Cortex of kidney (tissue), 1 donor: Measurements from ENCODE around the gene WDR72.
"Not testable (repeated sequence)": the region's sequence is repeated elsewhere in the genome, so short reads cannot be mapped to it uniquely, and the experiment has no call there.

Experiments
- DNase-seq: peaks from one replicate; lab custom pipeline; 2025; lab: John Stamatoyannopoulos, UW

WDR72 gene

DNA sequence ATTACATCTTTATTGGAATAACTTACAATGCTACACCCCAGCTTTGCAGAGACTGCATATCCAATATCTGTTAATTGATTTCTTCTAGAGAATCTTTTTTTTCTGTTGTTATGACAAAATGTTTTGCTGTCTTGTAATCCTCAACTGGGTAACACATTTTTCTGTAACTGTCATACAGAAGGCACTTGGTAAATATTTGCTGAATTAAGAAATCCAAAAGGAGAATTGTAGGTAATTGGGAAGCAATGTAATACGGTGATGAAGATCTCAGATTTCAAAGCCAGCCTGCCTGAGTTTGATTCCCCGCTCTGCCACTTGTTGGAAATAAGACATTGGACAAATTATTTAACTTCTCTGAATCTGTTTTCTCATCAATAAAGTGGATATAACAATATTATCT, 169.1 kb downstream of the WDR72 start:
- no peak for DNase-seq

DNA sequence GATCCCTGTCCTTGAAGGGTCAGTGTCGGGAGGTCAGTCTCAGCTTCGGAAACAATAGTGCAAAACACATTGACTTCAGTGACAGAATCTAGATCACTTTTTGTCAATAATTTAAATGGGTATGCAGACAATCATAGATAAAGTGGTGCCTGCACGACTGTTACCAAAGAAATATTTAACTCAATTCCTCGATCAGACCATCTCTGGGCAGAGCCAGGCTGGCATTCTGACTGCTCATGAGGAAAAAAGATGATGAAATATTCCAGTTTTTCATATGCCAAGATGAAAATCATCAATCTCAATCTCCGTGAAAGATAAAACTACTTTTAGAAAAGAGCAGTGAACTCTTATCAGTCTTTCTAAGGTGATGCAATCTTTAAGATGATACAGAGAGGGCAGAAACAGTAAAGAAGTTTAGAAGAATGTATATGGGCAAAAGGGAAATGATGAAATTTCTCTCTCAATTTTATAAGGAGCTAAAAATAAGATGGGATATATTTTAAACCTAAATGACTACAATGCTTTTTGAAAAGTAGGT, 169.9 kb downstream of the WDR72 start:
- no peak for DNase-seq

DNA sequence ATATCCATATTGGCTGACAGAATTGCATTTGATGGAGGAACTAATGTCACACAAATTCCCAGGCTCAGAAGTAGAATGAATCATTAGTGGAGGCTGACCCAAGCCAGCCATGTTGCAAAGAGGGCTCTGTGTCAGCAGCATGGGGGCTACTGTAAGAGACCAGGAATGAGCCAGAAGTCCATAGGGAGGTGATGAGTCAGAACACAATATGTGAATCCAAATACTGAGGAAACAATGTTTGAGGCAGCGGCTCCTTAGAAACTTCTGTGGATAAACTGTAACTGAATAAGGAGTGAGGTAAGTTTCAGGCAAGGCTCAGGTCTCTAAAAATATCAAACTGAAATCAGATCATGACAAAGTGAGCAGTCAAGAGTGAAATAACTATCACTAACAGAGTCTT, 170.7 kb downstream of the WDR72 start:
- DNase-seq = no peak

DNA sequence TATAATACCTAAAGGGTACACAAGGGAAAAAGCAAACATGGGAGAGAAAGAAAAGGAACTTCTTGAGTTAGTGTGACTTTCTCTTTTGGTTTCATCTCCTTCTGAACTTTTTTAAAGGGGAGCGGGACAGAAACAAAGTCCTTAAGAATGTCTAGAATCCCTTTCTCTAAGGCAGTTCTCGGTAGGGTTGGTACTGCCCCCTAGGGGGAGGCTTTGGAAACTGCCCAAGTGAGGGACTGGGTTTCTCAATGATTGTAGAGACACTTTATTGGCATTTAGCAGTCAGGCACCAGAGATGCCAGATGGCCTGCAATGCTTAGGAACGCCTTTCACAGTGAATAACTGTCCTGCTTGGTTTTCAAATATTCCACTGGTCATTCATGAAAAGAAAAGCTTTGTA, 172.7 kb downstream of the WDR72 start:
- no peak for DNase-seq

DNA sequence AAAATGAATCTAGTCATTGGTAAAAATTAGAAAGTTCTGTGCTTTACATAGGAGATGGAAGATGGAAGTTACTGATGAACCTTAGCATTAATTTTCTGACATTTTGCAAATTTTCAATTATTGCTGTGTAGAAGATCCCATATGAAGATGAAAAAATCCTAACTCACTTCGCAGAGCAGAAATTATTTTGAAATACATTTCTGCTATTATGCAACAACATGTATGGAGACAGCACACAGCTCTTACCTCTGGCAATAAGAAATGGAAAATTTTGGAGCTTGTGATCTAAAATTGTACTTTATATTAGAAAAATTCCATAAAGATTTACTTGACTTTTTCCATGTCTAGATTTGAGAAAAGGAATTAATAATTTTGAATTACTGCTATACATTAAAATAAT, 177.9 kb downstream of the WDR72 start:
- DNase-seq = no peak

DNA sequence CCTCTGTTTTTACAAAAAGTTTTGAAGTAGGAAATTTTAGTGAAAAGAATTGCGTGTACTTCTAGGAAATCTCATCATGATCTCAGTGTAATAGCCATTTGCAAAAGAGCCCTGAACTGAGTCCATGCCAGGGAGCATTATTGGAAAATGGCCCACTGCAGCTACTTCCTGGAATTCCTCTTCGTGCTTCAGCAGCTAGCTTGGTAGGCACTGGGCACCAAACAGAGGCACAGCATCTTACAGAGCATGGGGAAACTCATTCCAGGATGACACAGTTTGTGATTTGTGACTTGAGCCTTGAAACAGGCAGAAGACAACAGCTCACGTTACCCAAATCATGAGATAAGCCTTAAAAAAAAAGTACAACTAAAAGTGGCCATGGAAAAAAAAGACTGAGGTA, 179.1 kb downstream of the WDR72 start:
- DNase-seq = no peak

DNA sequence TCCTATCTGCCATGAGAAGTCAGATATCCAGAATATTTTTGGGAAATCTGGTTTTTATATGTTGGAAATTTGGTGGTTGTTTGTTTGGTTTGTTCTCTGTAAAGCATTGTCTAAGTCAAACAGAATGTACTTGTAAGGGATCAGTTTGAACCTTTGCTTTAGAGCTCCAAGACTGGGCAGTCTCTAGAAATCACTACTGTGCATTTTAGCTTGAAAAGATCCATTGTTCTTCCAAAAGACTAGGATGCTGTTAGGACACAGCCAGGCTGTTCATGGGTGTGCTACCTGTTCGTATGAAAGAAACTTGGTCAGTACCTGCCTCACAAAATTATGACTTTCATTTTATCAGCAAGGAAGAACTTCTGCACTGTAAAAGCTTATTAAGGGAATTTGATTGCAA, 182.6 kb downstream of the WDR72 start:
- no peak for DNase-seq

DNA sequence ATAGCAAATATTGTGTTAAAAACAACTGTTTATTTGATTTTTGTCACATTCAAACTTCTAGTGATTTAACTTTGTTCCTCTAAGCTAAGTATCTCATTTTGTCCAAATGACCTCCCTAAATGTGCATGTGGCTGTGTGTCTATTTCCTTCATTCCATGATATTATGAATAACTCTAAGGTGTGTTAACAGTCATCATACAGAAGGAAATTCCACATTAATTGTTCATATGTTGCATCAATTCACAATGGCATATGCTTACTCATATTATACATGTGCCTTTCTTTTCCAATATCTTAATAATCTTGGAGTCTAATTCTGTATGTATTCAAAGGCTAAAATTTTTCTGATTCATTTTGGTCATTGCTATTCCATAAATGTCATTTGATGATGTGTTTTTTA, 186.4 kb downstream of the WDR72 start:
- no peak for DNase-seq

DNA sequence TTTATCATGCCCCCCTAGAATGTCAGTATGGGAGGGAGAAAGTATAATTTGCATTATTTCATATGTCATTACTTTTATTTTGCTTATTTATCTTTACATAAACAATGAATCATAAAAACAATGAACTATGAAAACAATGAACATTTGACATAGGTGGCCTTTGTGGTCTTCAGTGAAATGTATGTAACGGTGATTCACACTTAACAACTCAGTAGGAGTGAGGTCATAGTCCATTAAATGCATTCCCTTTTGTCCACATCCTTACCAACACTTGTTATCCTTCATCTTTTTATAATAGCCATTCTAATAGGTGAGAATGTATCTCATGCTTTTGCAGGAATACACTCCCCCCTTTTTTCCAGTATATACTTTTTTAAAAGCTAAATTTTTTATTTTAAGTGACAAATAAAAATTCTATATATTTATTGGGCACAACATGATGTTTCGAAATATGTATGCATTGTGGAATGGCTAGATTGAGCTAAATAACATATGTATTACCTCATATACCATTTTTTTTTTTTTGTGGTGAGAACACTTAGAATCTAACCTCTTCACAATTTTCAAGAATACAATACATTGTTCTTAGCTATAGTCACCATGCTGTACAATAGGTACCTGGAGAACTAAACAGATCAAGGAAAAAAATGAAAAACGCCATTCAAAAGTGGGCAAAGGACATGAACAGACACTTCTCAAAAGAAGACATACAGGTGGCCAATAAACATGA, 189.5 kb downstream of the WDR72 start:
- DNase-seq = no peak

DNA sequence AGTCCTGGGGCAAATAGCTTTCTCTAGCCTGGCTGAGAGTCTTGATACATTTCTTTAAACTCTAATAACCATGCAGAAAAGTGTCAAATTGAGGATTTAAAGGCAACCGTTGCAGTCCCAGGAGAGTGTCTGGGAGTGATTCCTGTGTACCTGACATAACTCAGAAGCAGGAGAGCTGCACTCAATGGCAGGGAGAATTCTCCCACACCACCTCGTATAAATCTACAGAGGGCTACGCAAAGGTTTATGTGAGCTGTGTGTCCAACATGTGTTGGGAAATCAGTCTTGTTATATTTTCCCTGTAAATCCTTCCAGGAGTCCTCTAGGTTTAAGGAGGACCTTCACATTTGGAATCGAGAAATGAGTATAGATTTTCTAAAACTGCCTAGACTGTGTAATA, 192.6 kb downstream of the WDR72 start:
- DNase-seq = no peak

DNA sequence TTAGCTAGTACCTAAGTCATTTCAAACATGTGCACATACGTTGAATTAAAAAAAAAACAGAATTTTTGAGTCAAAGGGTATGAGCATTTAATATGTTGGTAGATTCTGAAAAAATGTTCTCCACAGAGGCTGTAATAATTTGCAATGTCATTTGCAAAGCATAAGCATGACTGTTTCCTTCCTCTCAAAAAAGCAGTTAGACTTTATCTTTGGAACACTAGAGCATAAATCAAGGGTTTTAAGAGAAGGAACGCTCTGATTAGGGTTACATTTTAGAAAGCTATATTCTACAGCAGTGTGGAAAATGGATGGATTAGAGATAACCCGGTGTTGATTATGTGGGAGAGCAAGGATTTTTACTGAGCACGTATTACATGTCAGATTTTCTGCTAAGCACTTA, 193.7 kb downstream of the WDR72 start:
- DNase-seq = no peak

DNA sequence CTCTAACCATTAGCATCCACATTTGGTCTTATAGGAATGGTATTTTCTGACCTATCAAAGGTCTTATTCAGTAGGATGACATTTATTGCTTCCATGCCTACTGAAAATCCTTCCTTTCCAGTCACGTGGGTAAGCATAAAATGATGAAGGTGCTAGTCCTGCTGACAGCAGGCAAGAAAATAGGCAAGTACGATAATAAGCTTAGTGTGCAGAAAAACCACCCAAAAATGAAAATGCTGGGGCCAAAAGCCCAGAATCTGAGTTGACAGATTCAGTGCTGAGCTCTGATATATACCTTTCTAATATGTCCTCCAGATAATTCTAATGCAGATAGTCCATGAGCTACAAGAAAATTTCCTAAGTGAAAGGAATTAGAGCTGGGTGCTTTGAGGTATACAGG, 194.8 kb downstream of the WDR72 start:
- DNase-seq = no peak

DNA sequence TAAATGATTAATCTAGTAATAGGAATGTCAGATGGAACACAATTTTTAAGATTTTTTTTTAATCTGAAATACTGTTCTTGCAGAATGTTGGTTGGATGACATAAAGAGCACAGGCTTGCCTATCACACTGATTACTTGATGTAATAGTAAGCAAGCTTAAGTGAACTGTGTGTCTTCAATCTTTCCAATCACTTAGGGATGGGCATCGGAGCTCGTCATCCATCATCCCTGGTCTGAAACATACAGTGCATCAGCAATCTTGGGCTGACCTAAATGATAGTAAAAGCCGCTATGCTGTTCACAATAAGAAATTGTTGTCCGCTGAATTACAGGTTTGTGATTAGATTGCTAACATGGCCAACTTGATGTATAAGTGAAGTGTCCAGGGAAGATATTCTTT, 195.8 kb downstream of the WDR72 start:
- DNase-seq = no peak

DNA sequence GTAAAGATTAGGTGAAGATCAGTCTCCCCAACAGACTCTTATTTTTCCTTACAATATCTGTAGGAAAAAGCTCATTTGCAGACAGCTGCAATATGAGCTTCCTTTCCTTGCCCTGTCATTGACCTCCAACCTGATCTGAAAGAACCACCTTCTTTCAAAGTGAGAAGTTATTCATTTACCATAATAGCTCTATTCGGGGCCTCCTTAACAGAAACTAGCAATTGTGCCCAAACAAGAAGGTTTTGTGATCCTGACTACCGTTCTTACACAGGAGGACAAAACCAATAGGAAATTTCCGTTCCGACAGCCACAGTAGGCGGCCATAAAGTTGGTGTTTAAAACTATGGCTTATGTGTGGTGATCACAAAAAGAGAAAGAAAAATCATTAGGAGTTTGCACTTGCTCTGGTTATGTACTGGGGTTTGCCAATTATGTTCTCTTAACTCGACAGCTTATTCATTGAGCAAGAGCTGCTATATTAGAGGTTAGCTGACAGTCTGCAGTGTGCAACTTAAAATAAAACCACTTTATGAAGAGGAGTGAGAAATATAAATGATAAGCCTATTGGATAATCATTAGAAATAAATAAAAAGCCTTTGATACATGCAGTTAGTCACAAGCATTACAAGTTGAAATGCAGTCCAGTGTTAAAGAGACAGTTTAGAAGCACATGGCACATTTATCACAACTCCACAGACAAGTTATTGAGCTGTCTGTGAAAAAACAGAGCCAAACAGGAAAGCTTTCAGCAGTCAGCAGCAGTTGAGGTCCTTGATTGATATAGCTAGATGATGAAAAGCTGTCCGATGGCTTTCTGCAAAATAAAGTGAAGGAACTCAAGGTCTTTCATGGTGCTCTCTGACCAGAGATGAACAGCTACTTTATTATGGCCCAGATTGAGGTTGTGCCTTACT, 199.8 kb downstream of the WDR72 start:
- no peak for DNase-seq

DNA sequence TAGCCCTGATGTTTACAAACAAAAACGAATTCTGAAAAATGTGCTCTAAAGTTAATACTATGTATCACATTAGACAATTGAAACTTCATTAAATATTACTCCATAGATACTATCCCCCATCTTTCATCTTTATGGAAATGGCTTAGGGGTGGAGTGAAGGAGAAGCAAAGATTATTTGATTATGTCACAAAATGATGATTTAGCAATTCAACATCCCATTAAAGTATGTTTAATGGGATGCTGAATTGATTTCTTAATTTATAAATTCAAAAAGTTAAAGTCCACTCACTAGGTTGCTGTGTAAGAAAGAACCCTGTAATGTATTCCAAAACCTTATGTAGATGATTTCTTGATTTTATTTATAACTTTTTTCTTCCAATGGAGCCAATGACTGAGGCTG, 201.1 kb downstream of the WDR72 start:
- DNase-seq = no peak

DNA sequence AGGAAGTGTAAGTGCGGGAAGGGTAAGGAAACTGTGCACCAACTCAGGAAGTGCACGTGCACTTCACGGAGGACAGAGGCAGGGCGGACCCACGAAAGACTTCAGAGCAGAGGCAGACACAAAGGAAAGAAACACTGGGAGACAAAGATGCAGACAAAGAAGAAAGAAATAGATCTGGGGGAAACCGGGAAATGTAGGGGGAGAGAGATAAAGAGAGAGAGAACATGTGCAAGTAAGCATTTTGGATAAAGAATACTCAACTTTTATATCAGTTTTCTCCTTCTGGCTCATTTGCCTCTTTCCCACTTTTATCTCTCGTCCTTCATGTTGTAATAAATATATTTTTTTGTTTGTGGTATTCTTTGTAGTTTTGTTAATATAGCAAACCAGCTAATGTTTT, 204.2 kb downstream of the WDR72 start:
- DNase-seq = no peak

DNA sequence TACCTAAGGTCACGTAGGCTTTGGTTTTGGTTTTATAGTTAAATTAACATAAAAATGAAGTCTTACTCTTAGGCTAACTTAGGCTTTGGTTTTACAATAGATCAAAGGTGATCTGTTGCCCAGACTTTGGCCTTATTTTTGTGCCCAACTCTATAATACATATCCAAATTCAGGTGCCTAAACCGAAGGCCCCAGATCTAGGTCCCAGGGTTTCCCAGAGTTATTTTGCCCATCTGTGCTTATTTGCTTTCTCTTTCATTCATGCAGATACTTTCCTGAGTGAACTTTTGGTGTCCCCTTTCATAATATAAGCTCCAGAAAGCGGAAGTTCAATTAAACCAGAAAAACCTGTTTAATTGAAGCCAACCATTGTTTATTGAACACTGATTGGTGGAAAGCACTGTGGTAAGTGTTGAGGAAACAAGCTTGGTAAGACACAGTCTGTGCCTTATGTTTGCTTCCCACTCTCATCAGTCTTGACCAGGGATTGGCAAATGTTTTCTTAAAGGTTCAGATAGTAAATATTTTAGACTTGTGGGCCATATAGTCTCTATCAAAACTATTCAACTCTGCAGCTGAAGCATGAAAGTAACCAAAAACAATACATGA, 209.7 kb downstream of the WDR72 start:
- no peak for DNase-seq

DNA sequence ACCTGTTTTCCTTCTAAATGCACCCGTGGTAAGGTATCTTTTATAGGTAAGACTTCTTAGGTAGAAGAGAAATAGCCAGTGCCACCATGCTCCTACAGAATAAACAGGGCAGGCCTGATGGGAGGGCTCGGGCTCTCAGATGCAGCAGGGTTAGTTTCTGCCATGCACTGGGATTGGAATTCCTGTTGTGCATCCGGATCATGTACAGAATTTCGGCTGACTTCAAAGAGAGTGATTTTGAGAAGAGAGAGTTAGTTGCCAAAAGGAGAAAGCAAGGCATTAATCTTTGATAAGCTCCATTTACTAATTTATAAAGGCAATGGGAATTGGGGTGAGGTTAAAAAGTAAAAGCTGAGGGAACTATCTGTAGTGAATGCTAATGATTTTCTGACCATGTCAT, 211.2 kb downstream of the WDR72 start:
- DNase-seq = no peak

DNA sequence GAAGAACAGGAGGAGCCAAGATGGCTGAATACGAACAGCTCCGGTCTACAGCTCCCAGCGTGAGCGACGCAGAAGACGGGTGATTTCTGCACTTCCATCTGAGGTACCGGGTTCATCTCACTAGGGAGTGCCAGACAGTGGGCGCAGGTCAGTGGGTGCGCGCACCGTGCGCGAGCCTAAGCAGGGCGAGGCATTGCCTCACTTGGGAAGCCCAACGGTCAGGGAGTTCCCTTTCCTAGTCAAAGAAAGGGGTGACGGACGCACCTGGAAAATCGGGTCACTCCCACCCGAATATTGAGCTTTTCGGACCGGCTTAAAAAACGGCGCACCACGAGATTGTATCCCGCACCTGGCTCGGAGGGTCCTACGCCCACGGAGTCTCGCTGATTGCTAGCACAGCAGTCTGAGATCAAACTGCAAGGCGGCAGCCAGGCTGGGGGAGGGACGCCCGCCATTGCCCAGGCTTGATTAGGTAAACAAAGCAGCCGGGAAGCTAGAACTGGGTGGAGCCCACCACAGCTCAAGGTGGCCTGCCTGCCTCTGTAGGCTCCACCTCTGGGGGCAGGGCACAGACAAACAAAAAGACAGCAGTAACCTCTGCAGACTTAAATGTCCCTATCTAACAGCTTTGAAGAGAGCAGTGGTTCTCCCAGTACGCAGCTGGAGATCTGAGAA, 218.7 kb downstream of the WDR72 start:
- DNase-seq = not testable (repeated sequence)

DNA sequence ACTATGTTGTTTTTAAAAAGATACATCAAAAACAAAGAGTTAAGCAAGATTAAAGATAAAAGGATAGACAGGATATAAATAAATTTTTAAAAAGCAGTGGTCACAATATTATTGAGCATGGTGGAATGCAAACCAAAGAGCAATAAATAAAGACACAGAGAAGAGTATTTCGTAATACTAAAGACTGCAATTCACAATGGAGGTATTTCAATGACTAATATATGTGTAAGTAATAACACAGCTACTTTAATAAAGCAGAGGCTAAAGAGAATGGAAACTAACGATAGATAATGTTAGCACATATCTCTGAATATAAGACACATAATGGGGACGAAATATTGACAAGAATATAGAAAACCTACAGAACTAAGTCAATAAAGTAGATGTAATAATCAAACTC, 219.6 kb downstream of the WDR72 start:
- no peak for DNase-seq

DNA sequence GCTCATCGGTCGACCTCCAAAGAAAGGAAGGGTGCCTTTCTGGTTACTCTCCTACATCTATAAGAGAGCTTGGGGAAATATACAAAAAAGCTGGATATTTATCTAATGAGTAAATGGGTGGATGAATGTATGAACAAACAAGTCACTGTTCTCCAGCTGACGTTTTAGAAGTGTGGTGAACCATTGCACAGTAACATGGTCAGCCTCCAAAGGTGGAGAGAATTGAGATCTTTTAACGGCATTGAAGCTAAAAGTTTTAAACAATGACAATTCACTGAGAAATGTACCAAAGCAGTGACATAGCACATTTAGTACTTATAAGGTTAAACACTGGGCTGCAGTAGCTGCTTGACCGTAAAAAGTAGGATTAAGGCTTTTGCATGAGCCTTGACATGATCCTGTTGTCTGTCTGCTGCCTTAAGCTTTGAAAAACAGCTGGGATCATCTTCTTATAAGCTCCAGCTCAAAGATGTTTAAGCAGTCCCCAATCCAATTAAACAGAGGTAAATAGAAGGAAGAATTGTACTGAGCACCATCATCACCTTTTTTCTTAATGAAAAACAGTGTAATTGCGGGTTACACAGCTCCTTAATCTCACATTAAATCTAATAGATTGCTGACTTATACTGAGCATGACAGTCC, 222.9 kb downstream of the WDR72 start:
- DNase-seq = no peak

DNA sequence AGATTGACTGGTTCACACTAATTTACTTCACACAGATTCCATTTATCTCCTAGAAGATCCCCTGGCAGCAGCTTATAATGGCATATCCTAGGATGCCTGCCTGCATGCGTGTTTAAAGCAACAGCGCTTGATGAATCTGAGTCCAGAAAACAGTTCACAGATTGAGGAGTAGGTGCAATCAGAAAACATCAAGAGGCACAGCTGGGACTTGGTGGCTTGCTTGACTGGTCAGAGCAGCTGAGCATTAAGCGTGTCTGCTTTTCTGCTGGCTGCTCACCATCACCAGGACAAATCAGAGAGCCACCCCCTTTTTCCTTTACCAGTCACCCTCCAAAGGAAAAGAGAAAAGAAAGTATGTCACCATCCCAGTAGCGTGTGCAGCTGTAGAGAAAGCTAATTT, 223.6 kb downstream of the WDR72 start:
- DNase-seq = no peak
